ENCODE results near the gene BCDIN3D. TPM values are rescaled to one million over a fixed set of nuclear protein-coding genes. Genes with fewer than 3 reads are reported as not detected.

BCDIN3D gene
- total RNA-seq, 3 donors from 2014 or later = 2.2 to 6.0 (median 3.9) TPM

DNA sequence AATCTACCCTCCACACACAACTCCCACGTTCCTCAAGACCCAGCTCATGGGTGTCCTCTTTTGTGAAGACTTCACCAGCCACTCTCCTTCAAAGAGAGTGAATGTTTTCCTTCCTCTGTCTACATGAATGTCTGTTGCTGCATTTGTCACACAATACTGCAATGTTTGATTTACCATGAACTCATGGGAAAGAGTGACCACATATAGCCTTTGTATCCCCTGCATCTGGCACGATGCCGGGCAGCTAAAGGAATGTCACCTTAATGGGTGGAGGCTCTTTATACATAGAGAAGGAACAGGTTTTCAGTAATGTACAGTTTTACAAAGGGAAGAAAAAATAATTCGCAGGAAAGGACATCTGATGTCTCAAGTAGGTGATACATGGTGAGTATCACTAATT is 12.1 kb upstream of the BCDIN3D start:
- no peak for DNase-seq (ENCODE audit: low spot score in 2 of 2)

DNA sequence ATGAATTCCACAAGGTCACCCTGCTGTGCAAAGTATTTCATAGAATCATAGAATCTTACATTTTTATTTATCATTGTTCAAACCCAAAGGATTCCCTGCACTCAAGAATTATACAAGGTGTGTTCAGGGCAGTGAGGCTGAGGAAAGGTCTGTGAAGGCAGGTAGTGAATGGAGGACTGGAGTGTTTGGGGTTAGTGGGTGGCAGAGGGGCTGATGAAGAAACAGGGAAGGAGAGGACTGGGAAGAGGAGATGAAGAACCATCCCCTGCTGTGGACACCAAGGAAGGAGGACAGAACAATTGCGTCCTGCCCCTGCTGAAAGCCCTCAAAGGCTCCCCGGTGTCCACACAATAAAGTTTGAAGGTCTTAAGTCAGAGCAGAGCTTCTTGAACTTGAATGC is 10.8 kb upstream of the BCDIN3D start:
- peaks cover 0 to 6% of the 10 kb centered on the region in 2 donors for H3K27me3 ChIP-seq
- H3K4me1 ChIP-seq = no peaks in the 10 kb centered on the region
- no peak overlapping the region for H3K27ac ChIP-seq
- intact Hi-C loops (cut with DNase I; ENCODE audit: low total_unique reads) = no loop called here
- no peaks in the 10 kb centered on the region for H3K36me3 ChIP-seq
- no peak for TF ChIP-seq POLR2A (IDR thresholded peaks at IDR 0.05)
- TF ChIP-seq, protein P1, sequence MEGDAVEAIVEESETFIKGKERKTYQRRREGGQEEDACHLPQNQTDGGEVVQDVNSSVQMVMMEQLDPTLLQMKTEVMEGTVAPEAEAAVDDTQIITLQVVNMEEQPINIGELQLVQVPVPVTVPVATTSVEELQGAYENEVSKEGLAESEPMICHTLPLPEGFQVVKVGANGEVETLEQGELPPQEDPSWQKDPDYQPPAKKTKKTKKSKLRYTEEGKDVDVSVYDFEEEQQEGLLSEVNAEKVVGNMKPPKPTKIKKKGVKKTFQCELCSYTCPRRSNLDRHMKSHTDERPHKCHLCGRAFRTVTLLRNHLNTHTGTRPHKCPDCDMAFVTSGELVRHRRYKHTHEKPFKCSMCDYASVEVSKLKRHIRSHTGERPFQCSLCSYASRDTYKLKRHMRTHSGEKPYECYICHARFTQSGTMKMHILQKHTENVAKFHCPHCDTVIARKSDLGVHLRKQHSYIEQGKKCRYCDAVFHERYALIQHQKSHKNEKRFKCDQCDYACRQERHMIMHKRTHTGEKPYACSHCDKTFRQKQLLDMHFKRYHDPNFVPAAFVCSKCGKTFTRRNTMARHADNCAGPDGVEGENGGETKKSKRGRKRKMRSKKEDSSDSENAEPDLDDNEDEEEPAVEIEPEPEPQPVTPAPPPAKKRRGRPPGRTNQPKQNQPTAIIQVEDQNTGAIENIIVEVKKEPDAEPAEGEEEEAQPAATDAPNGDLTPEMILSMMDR (IDR thresholded peaks at IDR 0.05) = no peak
- TF ChIP-seq POLR2AphosphoS5 (IDR thresholded peaks at IDR 0.05) = no peak
- no peaks in the 10 kb centered on the region for H3K9me3 ChIP-seq
- H3K4me3 ChIP-seq = no peak overlapping the region
- peak in 1 of 2 donors; percentile 2 for DNase-seq (ENCODE audit: low spot score in 2 of 2)

More for the DNA sequence above, 12.1 kb upstream of the BCDIN3D start:
- no peaks in the 10 kb centered on the region for H3K27me3 ChIP-seq
- TF ChIP-seq POLR2A (IDR thresholded peaks at IDR 0.05) (no peak), POLR2AphosphoS5 (IDR thresholded peaks at IDR 0.05) (no peak)
- TF ChIP-seq, protein P1 (IDR thresholded peaks at IDR 0.05) = no peak
- H3K4me1 ChIP-seq = no peaks in the 10 kb centered on the region
- intact Hi-C loops (cut with DNase I; ENCODE audit: low total_unique reads) = no loop called here
- no peak overlapping the region for H3K27ac ChIP-seq
- H3K36me3 ChIP-seq = no peaks in the 10 kb centered on the region
- no peak overlapping the region for H3K4me3 ChIP-seq
- H3K9me3 ChIP-seq = no peaks in the 10 kb centered on the region

DNA sequence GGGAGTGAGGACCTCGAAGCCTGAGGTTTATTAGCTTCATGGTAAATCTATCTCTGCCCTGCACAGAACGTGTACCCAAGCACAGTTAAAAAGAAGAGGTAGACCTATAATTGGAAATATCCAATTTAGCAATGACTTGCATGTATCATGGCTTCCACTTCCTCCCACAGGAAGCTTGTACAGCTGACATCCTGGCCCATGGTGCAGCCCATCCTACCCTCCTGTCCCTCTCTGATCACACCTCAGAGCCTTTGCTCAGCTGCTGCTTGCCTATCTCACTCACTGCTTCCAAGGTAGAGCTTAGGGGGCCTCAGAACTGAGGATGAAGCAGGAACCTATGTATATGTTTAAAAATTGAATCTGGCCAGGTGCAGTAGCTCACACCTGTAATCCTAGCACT is 4.3 kb upstream of the BCDIN3D start:
- DNase-seq (ENCODE audit: low spot score in 2 of 2) = peak in 1 of 2 donors; percentile 3
- Histone ChIP-seq H3K27me3 (peaks cover 0 to 16% of the 10 kb centered on the region in 2 donors), H3K36me3 (no peaks in the 10 kb centered on the region), H3K4me1 (no peaks in the 10 kb centered on the region), H3K27ac (no peak overlapping the region), H3K9me3 (no peaks in the 10 kb centered on the region), H3K4me3 (no peak overlapping the region)
- intact Hi-C loops (cut with DNase I; ENCODE audit: low total_unique reads) = no loop called here
- TF ChIP-seq, protein P1 (IDR thresholded peaks at IDR 0.05) = no peak
- TF ChIP-seq POLR2AphosphoS5 (IDR thresholded peaks at IDR 0.05) = no peak
- TF ChIP-seq POLR2A (IDR thresholded peaks at IDR 0.05) = no peak

DNA sequence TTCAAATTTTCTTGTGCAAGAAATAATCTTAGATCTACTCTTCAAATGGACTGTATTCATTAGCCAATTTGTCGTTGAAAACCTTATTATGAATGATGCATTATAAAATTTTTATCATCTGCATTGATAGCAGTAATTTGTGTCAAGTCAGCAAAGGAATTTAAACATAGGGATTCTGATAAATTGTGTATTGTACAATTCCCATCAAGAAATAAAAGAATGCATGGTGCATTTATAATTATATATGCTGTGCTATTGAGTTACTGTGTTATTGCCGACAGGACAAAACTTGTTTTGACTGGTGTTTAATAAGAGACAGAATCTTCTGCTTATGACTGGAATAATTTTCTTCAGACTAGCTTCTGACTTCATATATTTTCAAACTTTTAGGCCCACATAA is 3.1 kb upstream of the BCDIN3D start:
- H3K9me3 ChIP-seq = no peaks in the 10 kb centered on the region
- H3K4me3 ChIP-seq = no peak overlapping the region
- peaks cover 0 to 16% of the 10 kb centered on the region in 2 donors for H3K27me3 ChIP-seq
- no peak overlapping the region for H3K27ac ChIP-seq
- H3K4me1 ChIP-seq = peaks cover 4% of the 10 kb centered on the region in 2 donors
- TF ChIP-seq POLR2AphosphoS5 (IDR thresholded peaks at IDR 0.05) = no peak
- TF ChIP-seq POLR2A (IDR thresholded peaks at IDR 0.05) = no peak
- TF ChIP-seq, protein P1 (IDR thresholded peaks at IDR 0.05) = no peak
- no peak for DNase-seq (ENCODE audit: low spot score in 2 of 2)
- intact Hi-C loops (cut with DNase I; ENCODE audit: low total_unique reads) = no loop called here
- no peaks in the 10 kb centered on the region for H3K36me3 ChIP-seq

DNA sequence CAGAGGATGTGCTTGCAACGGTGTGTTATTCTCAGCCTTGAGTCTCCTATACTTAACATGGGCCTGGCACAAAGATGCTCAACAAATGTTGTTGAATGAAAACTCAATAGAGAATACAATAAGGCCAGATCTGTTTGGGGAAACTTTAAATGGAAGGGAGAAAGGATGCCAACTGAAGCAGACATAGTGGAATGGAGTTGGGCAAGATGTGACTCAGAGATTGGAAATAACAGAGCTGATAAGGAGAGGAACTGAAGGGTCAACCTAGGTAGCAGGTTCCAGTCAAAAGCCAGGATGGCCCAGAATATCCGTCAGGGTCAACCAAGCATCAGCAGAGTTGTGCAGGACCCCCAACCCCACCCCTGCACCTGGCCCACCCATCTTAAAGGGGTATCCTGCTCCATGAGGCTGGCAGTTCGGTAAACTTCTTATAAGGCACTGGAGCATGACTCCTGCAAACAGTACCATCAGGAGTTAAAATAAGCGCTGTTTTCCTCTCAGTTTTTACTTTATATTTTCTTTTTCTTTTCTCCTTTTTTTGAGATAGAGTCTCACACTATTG is 1.1 kb upstream of the BCDIN3D start:
- TF ChIP-seq POLR2AphosphoS5 (IDR thresholded peaks at IDR 0.05) (no peak), POLR2A (IDR thresholded peaks at IDR 0.05) (no peak)
- TF ChIP-seq, protein P1 (IDR thresholded peaks at IDR 0.05) = no peak
- H3K27ac ChIP-seq = no peak overlapping the region
- H3K36me3 ChIP-seq = no peaks in the 10 kb centered on the region

More for the DNA sequence above, 1.1 kb upstream of the BCDIN3D start:
- intact Hi-C loops (cut with DNase I; ENCODE audit: low total_unique reads) = no loop called here
- peaks cover 4% of the 10 kb centered on the region in 2 donors for H3K4me1 ChIP-seq
- H3K9me3 ChIP-seq = no peaks in the 10 kb centered on the region
- peak in 1 of 2 donors; percentile 10 for DNase-seq (ENCODE audit: low spot score in 2 of 2)
- no peak overlapping the region for H3K4me3 ChIP-seq
- peaks cover 0 to 13% of the 10 kb centered on the region in 2 donors for H3K27me3 ChIP-seq
